Stimulated activated CD8-positive, alpha-beta memory T cell treated with anti-CD3 and anti-CD28 coated beads, Interleukin-12 subunit alpha, Interleukin-12 subunit beta, amount 100 ng/mL, for 24 hours (primary cell): ENCODE results near the gene HIF1A.
"Not testable (repeated sequence)": the region's sequence is repeated elsewhere in the genome, so short reads cannot be mapped to it uniquely, and the experiment has no call there.

ENCODE experiments used
- DNase-seq: peaks from one replicate; pipeline ENCODE4 v3.0.0-alpha.2; 2020; ENCODE audit errors: extremely low read depth

Gene HIF1A

GRCh38 chr14:61708693-61709092 is 13.4 kb downstream of the HIF1A start:
- DNase-seq: not testable (repeated sequence)

DNA sequence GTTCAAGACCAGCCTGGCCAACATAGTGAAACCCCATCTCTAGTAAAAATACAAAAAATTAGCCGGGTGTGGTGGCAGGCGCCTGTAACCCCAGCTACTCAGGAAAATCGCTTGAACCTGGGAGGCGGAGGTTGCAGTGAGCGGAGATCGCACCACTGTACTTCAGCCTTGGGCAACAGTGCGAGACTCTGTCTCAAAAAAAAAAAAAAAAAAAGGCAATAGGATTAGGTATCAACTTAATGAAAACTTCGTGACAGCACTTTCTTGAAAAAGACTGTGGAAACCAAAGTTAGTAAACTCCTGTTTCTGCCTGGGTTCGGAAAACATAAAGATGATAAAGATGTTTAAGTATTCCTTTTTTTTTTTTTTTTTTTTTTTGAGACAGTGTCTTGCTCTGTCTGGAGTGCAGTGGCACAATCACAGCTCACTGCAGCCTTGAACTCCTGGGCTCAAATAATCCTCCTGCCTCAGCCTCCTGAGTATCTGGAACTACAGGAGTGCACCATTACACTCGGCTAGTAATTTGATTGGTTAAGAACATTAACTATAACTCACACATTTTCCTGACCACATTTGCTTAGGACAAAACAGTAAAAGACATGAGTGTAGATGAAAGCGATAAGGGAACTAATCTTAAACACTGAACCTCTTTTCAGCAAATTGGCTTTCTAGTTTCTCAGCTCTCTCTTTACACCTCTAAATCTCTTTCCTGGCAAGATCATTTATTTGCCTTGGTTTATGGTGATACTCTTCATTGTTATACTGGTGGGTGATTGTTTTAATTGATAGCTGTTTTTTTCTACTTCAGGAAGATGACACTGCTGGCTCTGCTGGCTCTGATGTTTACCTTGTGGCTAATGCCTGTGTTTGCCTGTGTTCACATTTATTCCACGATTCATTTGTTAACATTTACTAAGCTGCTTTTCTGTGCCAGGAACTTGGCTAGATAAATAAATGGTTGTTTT is 15.8 kb downstream of the HIF1A start:
- no peak for DNase-seq

- DNase-seq: no peak
Observed at GRCh38 chr14:61712137-61712536, 16.8 kb downstream of the HIF1A start.

- no peak for DNase-seq
Observed at GRCh38 chr14:61713724-61714437, 18.6 kb downstream of the HIF1A start.

DNA sequence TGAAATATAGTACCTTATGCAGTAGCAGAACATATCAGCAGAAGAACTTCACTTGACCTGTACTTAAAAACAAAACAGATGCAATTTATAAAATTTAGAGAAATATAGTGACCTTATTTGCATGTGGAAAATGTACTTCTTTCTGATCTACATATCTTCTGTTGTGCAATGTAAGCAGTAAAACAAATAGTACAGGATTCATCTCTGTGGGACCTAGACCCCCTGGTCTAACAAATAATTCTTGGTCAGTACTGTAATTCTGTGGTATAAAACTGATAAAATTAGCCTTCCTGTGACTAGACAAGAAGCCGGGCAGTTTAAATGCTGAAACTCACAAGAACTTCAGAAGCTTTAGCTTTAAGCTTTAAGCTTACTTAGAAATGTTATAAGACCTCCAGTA is 21.6 kb downstream of the HIF1A start:
- DNase-seq: no peak

GRCh38 chr14:61718039-61718438 is 22.7 kb downstream of the HIF1A start:
- no peak for DNase-seq

DNA sequence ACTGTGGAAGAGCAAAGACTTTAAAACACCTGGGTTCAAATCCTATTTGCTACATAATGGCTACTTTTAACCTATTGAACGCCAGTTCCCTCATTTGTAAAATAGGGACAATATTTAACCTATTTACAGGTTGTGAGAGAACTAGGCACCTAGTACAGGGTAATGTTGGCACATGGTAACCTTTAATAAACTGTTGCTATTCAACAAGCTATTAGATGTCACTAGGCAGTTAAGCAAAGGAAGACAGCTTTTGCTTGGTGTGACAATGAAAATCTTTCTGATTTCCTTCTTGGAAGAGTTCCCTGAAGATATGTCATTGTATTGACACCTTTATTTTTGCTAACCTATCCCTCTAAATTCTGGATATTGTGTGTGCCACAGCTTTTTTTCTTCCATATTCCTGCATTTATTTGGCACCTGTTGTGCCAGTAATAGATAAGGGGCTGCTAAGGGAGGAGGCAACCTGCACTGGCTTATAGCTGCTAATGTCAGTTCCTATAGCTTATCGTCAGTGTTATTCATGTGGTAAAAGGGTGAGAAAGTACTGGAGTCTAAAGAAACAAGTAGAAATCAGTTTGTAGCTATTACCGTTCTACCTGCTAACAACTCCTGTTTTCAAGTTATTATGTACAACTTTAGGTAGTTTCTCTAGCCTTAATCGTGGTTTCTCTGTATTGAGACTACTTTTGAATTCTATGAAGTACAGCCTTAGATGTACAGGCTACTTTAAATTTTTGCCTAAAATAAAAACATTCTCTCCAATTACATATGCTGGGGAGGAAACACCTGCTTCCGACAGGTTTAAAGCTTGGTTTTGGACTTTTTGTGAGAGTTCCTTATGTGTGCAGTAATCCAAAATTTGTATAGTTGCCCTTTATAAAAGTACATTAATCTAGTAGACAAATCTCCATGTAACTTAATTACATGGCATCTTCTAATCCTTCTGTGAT is 24.3 kb downstream of the HIF1A start:
- no peak for DNase-seq

DNA sequence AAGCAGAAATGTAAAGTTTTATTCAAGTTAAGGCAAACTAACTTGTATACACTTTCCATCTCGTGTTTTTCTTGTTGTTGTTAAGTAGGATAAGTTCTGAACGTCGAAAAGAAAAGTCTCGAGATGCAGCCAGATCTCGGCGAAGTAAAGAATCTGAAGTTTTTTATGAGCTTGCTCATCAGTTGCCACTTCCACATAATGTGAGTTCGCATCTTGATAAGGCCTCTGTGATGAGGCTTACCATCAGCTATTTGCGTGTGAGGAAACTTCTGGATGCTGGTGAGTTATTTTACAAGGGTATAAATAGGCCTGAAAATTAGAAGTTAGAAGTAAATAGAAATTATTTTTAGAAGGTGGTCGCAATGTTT is 25.0 kb downstream of the HIF1A start:
- DNase-seq: no peak

- DNase-seq: no peak
Observed at GRCh38 chr14:61720741-61721140, 25.4 kb downstream of the HIF1A start.

- DNase-seq: no peak
Observed at GRCh38 chr14:61724133-61724532, 28.8 kb downstream of the HIF1A start.

DNA sequence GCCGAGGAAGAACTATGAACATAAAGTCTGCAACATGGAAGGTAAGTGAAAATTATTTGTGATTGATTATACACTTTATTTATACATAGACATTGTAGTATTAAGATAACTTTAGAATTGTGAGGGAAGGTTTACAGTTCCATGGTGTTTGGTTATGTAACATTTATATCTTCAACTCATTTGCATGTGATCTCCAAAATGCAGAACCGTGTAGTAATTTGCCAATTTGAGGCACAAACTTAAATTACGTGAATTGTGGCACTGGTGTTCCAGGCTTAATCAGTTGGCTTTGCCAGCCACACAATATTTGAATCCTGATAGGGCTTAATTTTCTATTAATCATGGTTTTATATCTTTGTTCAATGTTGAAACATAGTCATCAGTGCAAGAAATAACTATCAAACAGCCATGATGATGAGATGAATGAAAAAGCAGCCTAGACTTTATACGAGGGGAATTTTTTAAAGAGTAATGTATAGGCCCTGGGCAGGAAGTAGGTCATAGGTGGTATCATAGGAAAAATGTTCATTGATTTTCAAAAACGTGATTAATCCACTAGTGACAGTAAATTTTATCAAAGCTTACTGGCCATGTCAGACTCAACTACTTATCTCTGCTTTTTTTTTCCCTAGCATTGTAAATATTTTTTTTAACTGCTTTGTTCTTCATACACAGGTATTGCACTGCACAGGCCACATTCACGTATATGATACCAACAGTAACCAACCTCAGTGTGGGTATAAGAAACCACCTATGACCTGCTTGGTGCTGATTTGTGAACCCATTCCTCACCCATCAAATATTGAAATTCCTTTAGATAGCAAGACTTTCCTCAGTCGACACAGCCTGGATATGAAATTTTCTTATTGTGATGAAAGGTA is 31.7 kb downstream of the HIF1A start:
- no peak for DNase-seq

DNA sequence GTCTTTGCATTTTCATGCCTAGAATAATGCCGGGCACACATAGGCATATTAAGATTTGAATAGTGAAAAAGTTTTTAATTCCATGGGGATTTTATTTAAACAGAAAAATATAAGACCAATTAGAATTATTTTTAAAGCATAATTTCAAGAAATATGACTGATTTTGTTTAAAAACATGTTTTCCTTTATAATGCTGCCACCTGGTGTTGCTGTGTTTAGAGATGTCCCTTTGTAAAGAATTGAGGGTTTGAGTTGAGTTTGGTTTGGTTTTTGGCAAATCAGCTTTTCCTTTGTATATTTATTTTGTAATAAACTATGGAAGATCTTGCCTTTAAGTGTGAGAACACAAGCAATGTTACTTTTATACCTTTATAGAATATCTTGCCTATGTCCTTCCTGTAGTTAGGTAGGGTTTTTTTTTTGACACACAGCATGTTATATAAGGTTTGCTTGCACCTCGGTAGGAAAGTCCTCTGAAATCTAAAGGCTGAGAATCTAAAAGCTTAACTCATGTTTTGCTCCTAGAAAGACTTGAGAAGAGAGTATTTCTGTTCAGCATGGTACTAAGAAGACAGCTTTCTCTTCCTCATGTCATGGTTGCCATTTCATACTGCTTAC is 35.6 kb downstream of the HIF1A start:
- no peak for DNase-seq

DNA sequence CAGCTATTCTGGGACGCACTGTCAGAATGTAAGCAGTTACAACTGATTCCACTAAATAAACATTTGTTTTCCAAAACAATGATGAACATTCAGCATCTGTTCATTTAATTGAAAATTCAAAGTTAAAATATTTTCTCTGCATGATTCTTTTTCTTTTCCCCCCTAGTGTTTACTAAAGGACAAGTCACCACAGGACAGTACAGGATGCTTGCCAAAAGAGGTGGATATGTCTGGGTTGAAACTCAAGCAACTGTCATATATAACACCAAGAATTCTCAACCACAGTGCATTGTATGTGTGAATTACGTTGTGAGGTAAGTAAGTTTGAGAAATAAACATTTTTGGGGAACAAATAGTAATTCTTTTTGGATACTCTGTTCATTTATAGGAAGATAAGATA is 38.7 kb downstream of the HIF1A start:
- no peak for DNase-seq

DNA sequence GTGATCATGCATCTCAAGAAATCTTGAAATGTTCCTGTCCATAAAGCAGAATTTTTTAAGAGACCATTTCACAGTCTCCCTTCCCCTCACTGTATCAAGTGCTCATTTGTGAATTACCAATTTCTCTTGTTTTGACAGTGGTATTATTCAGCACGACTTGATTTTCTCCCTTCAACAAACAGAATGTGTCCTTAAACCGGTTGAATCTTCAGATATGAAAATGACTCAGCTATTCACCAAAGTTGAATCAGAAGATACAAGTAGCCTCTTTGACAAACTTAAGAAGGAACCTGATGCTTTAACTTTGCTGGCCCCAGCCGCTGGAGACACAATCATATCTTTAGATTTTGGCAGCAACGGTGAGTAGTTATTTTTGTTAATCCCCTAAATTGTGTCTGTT is 41.4 kb downstream of the HIF1A start:
- no peak for DNase-seq

- DNase-seq: no peak
Observed at GRCh38 chr14:61737915-61738314, 42.6 kb downstream of the HIF1A start.

DNA sequence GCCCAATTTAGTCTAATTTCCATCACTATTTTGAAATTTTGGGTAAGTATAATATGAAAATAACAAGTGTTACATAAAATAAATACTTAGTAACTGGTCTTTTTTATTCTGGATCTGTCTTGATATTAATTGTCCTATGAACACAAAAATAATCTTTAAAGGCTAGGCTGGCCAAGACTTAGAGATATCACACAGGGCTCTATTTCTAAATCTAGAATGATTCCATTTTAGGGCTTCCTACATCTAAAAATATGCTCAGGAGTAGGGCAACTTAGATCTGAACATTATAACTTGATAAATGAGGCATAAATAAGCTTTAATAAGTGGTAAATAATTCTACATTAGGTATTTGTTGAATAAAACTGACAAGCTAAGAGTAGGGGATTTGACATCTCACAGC is 43.8 kb downstream of the HIF1A start:
- no peak for DNase-seq

- DNase-seq: no peak
Observed at GRCh38 chr14:61742371-61742770, 47.1 kb downstream of the HIF1A start.

DNA sequence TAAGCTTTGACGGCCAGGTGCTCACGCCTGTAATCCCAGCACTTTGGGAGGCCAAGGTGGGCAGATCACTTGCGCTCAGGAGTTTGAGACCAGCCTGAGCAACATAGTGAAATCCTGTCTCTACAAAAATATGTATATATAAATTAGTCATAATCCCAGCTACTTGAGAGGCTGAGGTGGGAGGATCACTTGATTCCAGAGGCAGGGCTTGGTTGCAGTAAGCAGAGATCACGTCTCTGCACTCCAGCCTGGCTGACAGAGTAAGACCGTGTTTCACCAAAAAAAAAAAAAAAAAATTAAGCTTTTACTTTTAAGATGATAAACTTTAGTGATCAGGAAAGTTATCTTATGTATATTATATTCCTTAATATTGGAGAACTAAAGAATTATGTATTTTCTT is 48.9 kb downstream of the HIF1A start:
- DNase-seq: no peak

DNA sequence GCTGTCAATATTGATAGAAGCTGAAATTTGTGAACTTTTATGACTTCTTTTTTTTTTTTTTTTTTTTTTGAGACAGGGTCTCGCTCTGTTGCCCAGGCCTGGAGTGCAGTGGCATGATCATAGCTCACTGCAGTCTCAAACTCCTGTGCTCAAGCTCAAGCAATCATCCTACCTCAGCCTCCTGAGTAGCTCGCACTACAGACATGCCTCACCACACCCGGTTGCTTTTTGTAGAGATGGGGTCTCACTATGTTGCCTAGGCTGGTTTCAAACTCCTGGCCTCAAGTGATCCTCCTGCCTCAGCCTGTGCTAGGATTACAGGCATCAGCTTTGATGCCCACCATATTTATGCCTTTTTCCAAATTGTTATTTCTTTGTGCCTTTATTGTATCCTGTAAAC is 51.0 kb downstream of the HIF1A start:
- DNase-seq: not testable (repeated sequence)

GRCh38 chr14:61746881-61747280 is 51.6 kb downstream of the HIF1A start:
- DNase-seq: no peak

- DNase-seq: no peak
Observed at GRCh38 chr14:61747342-61747741, 52.0 kb downstream of the HIF1A start.
